Measurements from ENCODE around the gene PLA2G12B.

- TF ChIP-seq CTCF (conservative IDR thresholded peaks at IDR 0.05; ENCODE audit: low read length) (no peak), EZH2phosphoT487 (IDR thresholded peaks at IDR 0.05; ENCODE audit: borderline replicate concordance, low read depth, low read length) (no peak)
These were observed 22.2 kb downstream of the PLA2G12B start for GRCh38 chr10:72932259-72933015.
